CD4-positive, alpha-beta memory T cell (primary cell): ENCODE data around the gene AP5Z1. TPM values are rescaled to one million over a fixed set of nuclear protein-coding genes. Genes with fewer than 3 reads are reported as not detected.

Source experiments
- CTCF ChIA-PET: fragments of 350-600 bp; sonication (Branson Sonifier 250); formaldehyde crosslinking; loops from one replicate; lab custom pipeline; 2021; ENCODE audit warnings: inconsistent platforms; ENCODE audit not compliant: partially characterized antibody; lab: Charles Lee
- POLR2A ChIA-PET: fragments of 350-600 bp; sonication (Branson Sonifier 250); formaldehyde crosslinking; loops from one replicate; lab custom pipeline; 2021; ENCODE audit not compliant: partially characterized antibody; lab: Charles Lee
- DNase-seq, 5 donors: peaks; one replicate each; pipeline versions ENCODE4 v3.0.0 to v3.0.0-alpha.2; 2020 to 2022; ENCODE audit warnings: mixed read lengths in 1 of 5
- H3K27ac ChIP-seq: one replicate; pipeline ENCODE4 v1.7.0; 2013; ENCODE audit warnings: low read depth, low read length
- H3K27me3 ChIP-seq: 2 replicates; pipeline ENCODE4 v1.7.0; 2013; ENCODE audit warnings: mild to moderate bottlenecking, low read length, moderate library complexity; ENCODE audit not compliant: insufficient read depth
- H3K36me3 ChIP-seq: 2 replicates; pipeline ENCODE4 v1.7.0; 2013; ENCODE audit warnings: mild to moderate bottlenecking, low read length, moderate library complexity; ENCODE audit not compliant: insufficient read depth
- H3K4me1 ChIP-seq: 2 replicates; pipeline ENCODE4 v1.7.0; 2013; ENCODE audit warnings: mild to moderate bottlenecking, low read length, moderate library complexity; ENCODE audit not compliant: insufficient read depth
- H3K4me3 ChIP-seq, 2 donors: one replicate each; pipeline ENCODE4 v1.7.0; 2013; ENCODE audit warnings: low read length in 2 of 2, mild to moderate bottlenecking in 1 of 2
- H3K9me3 ChIP-seq, 2 donors: one replicate each; pipeline ENCODE4 v1.7.0; 2013; ENCODE audit warnings: low read length in 2 of 2, control low read depth in 1 of 2; ENCODE audit not compliant: control insufficient read depth in 1 of 2
- H3K27ac Mint-ChIP-seq, 7 donors: one replicate each; pipeline ENCODE4 v1.8.0; 2020 to 2021; ENCODE audit warnings: mixed read lengths in 7 of 7, mild to moderate bottlenecking in 6 of 7, inconsistent platforms in 3 of 7, moderate library complexity in 3 of 7
- H3K27me3 Mint-ChIP-seq, 2 donors: one replicate each; pipeline ENCODE4 v1.8.0; 2020 to 2021; ENCODE audit warnings: mixed read lengths in 2 of 2
- H3K36me3 Mint-ChIP-seq, 2 donors: one replicate each; pipeline ENCODE4 v1.8.0; 2020 to 2021; ENCODE audit warnings: mixed read lengths in 2 of 2, inconsistent platforms in 1 of 2, mild to moderate bottlenecking in 1 of 2
- H3K4me1 Mint-ChIP-seq, 4 donors: one replicate each; pipeline ENCODE4 v1.8.0; 2020 to 2021; ENCODE audit warnings: mixed read lengths in 4 of 4, mild to moderate bottlenecking in 1 of 4
- H3K4me3 Mint-ChIP-seq, 8 donors: one replicate each; pipeline ENCODE4 v1.8.0; 2020 to 2021; ENCODE audit warnings: mixed read lengths in 8 of 8, mild to moderate bottlenecking in 7 of 8, moderate library complexity in 6 of 8, inconsistent platforms in 3 of 8
- H3K9me3 Mint-ChIP-seq, 8 donors: one replicate each; pipeline ENCODE4 v1.8.0; 2020 to 2021; ENCODE audit warnings: mixed read lengths in 8 of 8, mild to moderate bottlenecking in 5 of 8, inconsistent platforms in 3 of 8, moderate library complexity in 1 of 8
- intact Hi-C: fragments of 100-400 bp; cut with micrococcal nuclease; formaldehyde crosslinking; loops from one replicate; pipeline ENCODE4 v1.15.1; 2023
- polyA plus RNA-seq, 2 donors: library from polyadenylated mRNA; unstranded; fragments of 300-500 nt; fragmentation: Illumina TruSeq; gene quantifications; one replicate each; pipeline ENCODE4 v1.2.3, GENCODE V29; 2021
- total RNA-seq, 2 experiments: library from RNA; stranded (reverse); gene quantifications; one replicate each; pipeline ENCODE4 v1.2.3, GENCODE V29; 2021

Gene AP5Z1
- total and polyA plus RNA-seq, 4 experiments from 2014 or later: 29.1 to 103 (median 70.4) TPM

- no peaks in the 10 kb centered on the region for H3K9me3 ChIP-seq
- Mint-ChIP-seq H3K27ac (peak overlapping the region in 2 of 7 donors; percentile 23 to 30), H3K4me1 (peaks cover 0 to 6% (median 0%) of the 10 kb centered on the region in 4 donors), H3K4me3 (no peak overlapping the region), H3K27me3 (no peaks in the 10 kb centered on the region), H3K9me3 (no peaks in the 10 kb centered on the region), H3K36me3 (peaks cover 15 to 31% of the 10 kb centered on the region in 2 donors)
- no peaks in the 10 kb centered on the region for H3K4me1 ChIP-seq
- no peak overlapping the region for H3K27ac ChIP-seq
- peaks cover 75% of the 10 kb centered on the region for H3K36me3 ChIP-seq
- H3K27me3 ChIP-seq: no peaks in the 10 kb centered on the region
- POLR2A ChIA-PET: no interaction called here
- CTCF ChIA-PET: interaction anchor here (1.6 kb wide), 1 partner anchor 11 kb away, joined by 4 read pairs; no protein-coding TSS in a partner anchor
- no peak overlapping the region for H3K4me3 ChIP-seq
- intact Hi-C loops: no loop called here
- no peak for DNase-seq
Measured at GRCh38 chr7:4786015-4786414, 10.6 kb downstream of the AP5Z1 start.

GRCh38 chr7:4787541-4787940 lies 12.1 kb downstream of the AP5Z1 start:
- Histone ChIP-seq H3K4me3 (no peak overlapping the region), H3K27me3 (no peaks in the 10 kb centered on the region), H3K9me3 (no peaks in the 10 kb centered on the region), H3K27ac (no peak overlapping the region), H3K36me3 (peaks cover 65% of the 10 kb centered on the region), H3K4me1 (peaks cover under 1% of the 10 kb centered on the region)
- Mint-ChIP-seq H3K4me3 (no peak overlapping the region), H3K4me1 (peaks cover 0 to 4% (median 1%) of the 10 kb centered on the region in 4 donors), H3K27me3 (no peaks in the 10 kb centered on the region), H3K9me3 (no peaks in the 10 kb centered on the region), H3K27ac (no peak overlapping the region), H3K36me3 (peaks cover 5 to 24% of the 10 kb centered on the region in 2 donors)
- CTCF ChIA-PET: no interaction called here
- POLR2A ChIA-PET: no interaction called here
- intact Hi-C loops: no loop called here
- no peak for DNase-seq

GRCh38 chr7:4787947-4788626 lies 12.7 kb downstream of the AP5Z1 start:
- intact Hi-C loops: no loop called here
- no peak overlapping the region for H3K27ac ChIP-seq
- no peaks in the 10 kb centered on the region for H3K27me3 ChIP-seq
- Mint-ChIP-seq H3K4me1 (peaks cover 0 to 4% (median 1%) of the 10 kb centered on the region in 4 donors), H3K36me3 (peaks cover 5 to 24% of the 10 kb centered on the region in 2 donors), H3K27ac (no peak overlapping the region), H3K4me3 (no peak overlapping the region), H3K9me3 (no peaks in the 10 kb centered on the region), H3K27me3 (no peaks in the 10 kb centered on the region)
- ChIA-PET POLR2A (interaction anchor here (1.0 to 1.2 kb wide), 2 partner anchors 10 to 13 kb away, joined by 3 to 4 read pairs; partner anchors contain the start of gene AP5Z1), CTCF (interaction anchor here (1.3 kb wide), 1 partner anchor 299 kb away, joined by 3 read pairs; no protein-coding TSS in a partner anchor)
- no peak overlapping the region for H3K4me3 ChIP-seq
- DNase-seq: no peak
- H3K4me1 ChIP-seq: peaks cover 5% of the 10 kb centered on the region
- peaks cover 60% of the 10 kb centered on the region for H3K36me3 ChIP-seq
- no peaks in the 10 kb centered on the region for H3K9me3 ChIP-seq

GRCh38 chr7:4788627-4789189 lies 13.3 kb downstream of the AP5Z1 start:
- H3K27me3 Mint-ChIP-seq: no peaks in the 10 kb centered on the region
- intact Hi-C loops: no loop called here
- no peaks in the 10 kb centered on the region for H3K9me3 Mint-ChIP-seq
- H3K27ac Mint-ChIP-seq: peak overlapping the region in 1 of 7 donors; percentile 53
- no peak for DNase-seq
- no peak overlapping the region for H3K4me3 Mint-ChIP-seq
- peaks cover 55% of the 10 kb centered on the region for H3K36me3 ChIP-seq
- no peak overlapping the region for H3K27ac ChIP-seq
- H3K4me1 Mint-ChIP-seq: peaks cover under 1 to 4% (median 1%) of the 10 kb centered on the region in 4 donors
- H3K4me1 ChIP-seq: peaks cover 5% of the 10 kb centered on the region
- no peaks in the 10 kb centered on the region for H3K9me3 ChIP-seq
- no peaks in the 10 kb centered on the region for H3K27me3 ChIP-seq
- H3K36me3 Mint-ChIP-seq: peaks cover 5 to 24% of the 10 kb centered on the region in 2 donors
- ChIA-PET CTCF (interaction anchor here (1.3 kb wide), 1 partner anchor 298 kb away, joined by 3 read pairs; no protein-coding TSS in a partner anchor), POLR2A (interaction anchor here (1.0 to 1.2 kb wide), 2 partner anchors 10 to 13 kb away, joined by 3 to 4 read pairs; partner anchors contain the start of gene AP5Z1)
- no peak overlapping the region for H3K4me3 ChIP-seq

GRCh38 chr7:4789194-4790077 lies 14.0 kb downstream of the AP5Z1 start:
- POLR2A ChIA-PET: interaction anchor here (0.5 to 1.2 kb wide), 4 partner anchors 11 to 528 kb away, joined by 3 to 4 read pairs (median 3); partner anchors contain the start of gene AP5Z1
- no peak for DNase-seq

GRCh38 chr7:4790078-4790465 lies 14.6 kb downstream of the AP5Z1 start:
- Mint-ChIP-seq H3K9me3 (no peaks in the 10 kb centered on the region), H3K4me1 (peaks cover 1 to 12% (median 9%) of the 10 kb centered on the region in 4 donors), H3K36me3 (peaks cover 5 to 24% of the 10 kb centered on the region in 2 donors), H3K27ac (no peak overlapping the region), H3K27me3 (no peaks in the 10 kb centered on the region), H3K4me3 (no peak overlapping the region)
- POLR2A ChIA-PET: interaction anchor here (0.7 kb wide), 1 partner anchor 15 kb away, joined by 3 read pairs; the partner anchor contains the start of gene AP5Z1
- H3K36me3 ChIP-seq: peaks cover 41% of the 10 kb centered on the region
- peaks cover 5% of the 10 kb centered on the region for H3K4me1 ChIP-seq
- H3K27me3 ChIP-seq: no peaks in the 10 kb centered on the region
- no peak for DNase-seq
- CTCF ChIA-PET: interaction anchor here (1.3 to 4.1 kb wide), 2 partner anchors 11 to 14 kb away, joined by 5 to 43 read pairs; partner anchors contain the start of gene AP5Z1
- no peak overlapping the region for H3K27ac ChIP-seq
- H3K9me3 ChIP-seq: no peaks in the 10 kb centered on the region
- intact Hi-C loops: no loop called here
- H3K4me3 ChIP-seq: no peak overlapping the region

More at GRCh38 chr7:4789194-4790077, 14.0 kb downstream of the AP5Z1 start:
- peaks cover 5 to 24% of the 10 kb centered on the region in 2 donors for H3K36me3 Mint-ChIP-seq
- H3K27ac Mint-ChIP-seq: peak overlapping the region in 1 of 7 donors; percentile 53
- Histone ChIP-seq H3K27me3 (no peaks in the 10 kb centered on the region), H3K4me1 (peaks cover 5% of the 10 kb centered on the region), H3K36me3 (peaks cover 47% of the 10 kb centered on the region), H3K9me3 (no peaks in the 10 kb centered on the region), H3K27ac (no peak overlapping the region), H3K4me3 (no peak overlapping the region)
- no peaks in the 10 kb centered on the region for H3K27me3 Mint-ChIP-seq
- CTCF ChIA-PET: interaction anchor here (1.3 kb wide), 1 partner anchor 297 kb away, joined by 3 read pairs; no protein-coding TSS in a partner anchor
- no peak overlapping the region for H3K4me3 Mint-ChIP-seq
- intact Hi-C loops: no loop called here
- H3K9me3 Mint-ChIP-seq: no peaks in the 10 kb centered on the region
- H3K4me1 Mint-ChIP-seq: peaks cover 1 to 8% (median 7%) of the 10 kb centered on the region in 4 donors
